Hepatocyte (in vitro differentiated cells): ENCODE results near the gene SDR42E1.

Experiments
- EZH2phosphoT487 ChIP-seq: fragments of 200-600 bp; sonication (generic); IDR thresholded peaks from one replicate; pipeline ENCODE4 v1.6.1; 2018; ENCODE audit warnings: antibody characterized with exemption, mild to moderate bottlenecking, low read depth, moderate library complexity; ENCODE audit not compliant: unreplicated experiment, severe bottlenecking
- TF ChIP-seq, protein P1 (sequence below): fragments of 200-600 bp; sonication (generic); IDR thresholded peaks from 2 replicates; pipeline ENCODE4 v1.5.1; 2016; ENCODE audit warnings: antibody characterized with exemption, mild to moderate bottlenecking; ENCODE audit not compliant: poor library complexity

DNA sequence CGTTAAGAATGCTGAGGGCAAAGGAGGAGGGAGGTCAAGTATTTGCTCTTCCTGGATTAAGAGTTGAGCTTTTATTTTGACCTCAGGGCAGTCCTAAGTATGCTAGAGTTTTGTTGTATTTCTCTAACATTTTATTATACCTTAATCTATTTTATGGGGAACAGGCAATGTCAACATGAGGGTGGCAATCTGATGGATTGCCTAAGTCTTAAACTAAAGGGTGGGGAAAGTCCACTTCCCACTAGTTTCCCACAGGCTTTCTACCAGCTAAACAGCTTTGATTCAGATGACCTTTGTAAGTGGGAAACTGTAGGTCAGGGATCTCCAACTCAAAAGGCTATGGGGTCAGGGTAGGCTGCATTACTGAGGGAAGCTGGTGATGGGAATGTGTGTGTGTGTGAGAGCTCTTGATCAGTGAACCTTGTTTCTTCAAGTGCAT lies 48.7 kb upstream of the SDR42E1 start:
- TF ChIP-seq, protein P1, sequence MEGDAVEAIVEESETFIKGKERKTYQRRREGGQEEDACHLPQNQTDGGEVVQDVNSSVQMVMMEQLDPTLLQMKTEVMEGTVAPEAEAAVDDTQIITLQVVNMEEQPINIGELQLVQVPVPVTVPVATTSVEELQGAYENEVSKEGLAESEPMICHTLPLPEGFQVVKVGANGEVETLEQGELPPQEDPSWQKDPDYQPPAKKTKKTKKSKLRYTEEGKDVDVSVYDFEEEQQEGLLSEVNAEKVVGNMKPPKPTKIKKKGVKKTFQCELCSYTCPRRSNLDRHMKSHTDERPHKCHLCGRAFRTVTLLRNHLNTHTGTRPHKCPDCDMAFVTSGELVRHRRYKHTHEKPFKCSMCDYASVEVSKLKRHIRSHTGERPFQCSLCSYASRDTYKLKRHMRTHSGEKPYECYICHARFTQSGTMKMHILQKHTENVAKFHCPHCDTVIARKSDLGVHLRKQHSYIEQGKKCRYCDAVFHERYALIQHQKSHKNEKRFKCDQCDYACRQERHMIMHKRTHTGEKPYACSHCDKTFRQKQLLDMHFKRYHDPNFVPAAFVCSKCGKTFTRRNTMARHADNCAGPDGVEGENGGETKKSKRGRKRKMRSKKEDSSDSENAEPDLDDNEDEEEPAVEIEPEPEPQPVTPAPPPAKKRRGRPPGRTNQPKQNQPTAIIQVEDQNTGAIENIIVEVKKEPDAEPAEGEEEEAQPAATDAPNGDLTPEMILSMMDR: no peak
- TF ChIP-seq EZH2phosphoT487: no peak
